Lung (tissue), 12 donors: ENCODE measurements around the gene KRTCAP2. TPM values are rescaled to one million over a fixed set of nuclear protein-coding genes. Genes with fewer than 3 reads are reported as not detected.
A peak's percentile ranks its signal among the peaks of the same experiment; 100 is the strongest.

Source experiments
- ATAC-seq: fragments of 200-7000 bp; cut with Tn5 transposase; one replicate; pipeline ENCODE4 v1.9.1; 2020; ENCODE audit warnings: moderate number of reproducible peaks; ENCODE audit not compliant: insufficient read depth, low FRiP score
- DNase-seq, 3 donors: peaks; one replicate each; pipeline ENCODE4 v3.0.0-alpha.2; 2013 to 2017
- H3K27ac ChIP-seq, 2 donors: one replicate each; pipeline ENCODE4 v1.5.1; 2013; ENCODE audit warnings: mild to moderate bottlenecking in 2 of 2, moderate library complexity in 2 of 2, control low read depth in 1 of 2, inconsistent platforms in 1 of 2, low read depth in 1 of 2, low read length in 1 of 2
- H3K27me3 ChIP-seq, 3 donors: one replicate each; pipeline ENCODE4 v1.5.1; 2013; ENCODE audit warnings: low read length in 2 of 3; ENCODE audit not compliant: control insufficient read depth in 3 of 3, insufficient read depth in 3 of 3
- H3K36me3 ChIP-seq, 4 donors: one replicate each; pipeline ENCODE4 v1.5.1; 2013; ENCODE audit warnings: low read length in 4 of 4, mild to moderate bottlenecking in 1 of 4, moderate library complexity in 1 of 4; ENCODE audit not compliant: control insufficient read depth in 4 of 4, insufficient read depth in 4 of 4
- H3K4me1 ChIP-seq, 5 donors: one replicate each; pipeline ENCODE4 v1.5.1; 2013; ENCODE audit warnings: low read length in 5 of 5, mild to moderate bottlenecking in 2 of 5, moderate library complexity in 1 of 5; ENCODE audit not compliant: control insufficient read depth in 5 of 5, insufficient read depth in 5 of 5
- H3K4me3 ChIP-seq: one replicate; pipeline ENCODE4 v1.5.1; 2013; ENCODE audit warnings: mild to moderate bottlenecking, control low read depth, moderate library complexity
- H3K9ac ChIP-seq, 2 donors: one replicate each; pipeline ENCODE4 v1.5.1; 2013; ENCODE audit warnings: low read length in 2 of 2, control low read depth in 1 of 2; ENCODE audit not compliant: insufficient read depth in 1 of 2
- H3K9me3 ChIP-seq, 4 donors: one replicate each; pipeline ENCODE4 v1.5.1; 2013; ENCODE audit warnings: low read length in 3 of 4, mild to moderate bottlenecking in 1 of 4, moderate library complexity in 1 of 4; ENCODE audit not compliant: control insufficient read depth in 4 of 4, insufficient read depth in 3 of 4
- CTCF ChIP-seq: IDR thresholded peaks from 2 replicates; pipeline ENCODE4 v1.5.1; 2012; ENCODE audit warnings: mild to moderate bottlenecking; ENCODE audit errors: control extremely low read depth, extremely low read depth
- WGBS, 2 donors: extraction: QIAGEN DNeasy Blood & Tissue Kit; methylation state at CpG; one replicate each; pipeline ENCODE4 v1.1.7; 2013; 5-methylcytosine and 5-hydroxymethylcytosine counted together
- polyA plus RNA-seq, 2 donors: library from polyadenylated mRNA; stranded (reverse); fragments of 200-250 nt; gene quantifications; one replicate each; pipeline ENCODE4 v1.2.1, GENCODE V29; 2013
- total RNA-seq, 2 donors: library from RNA; depleted of rRNA in 1 of 2; stranded (reverse); fragments of >200 nt in 1 of 2; gene quantifications; one replicate each; pipeline ENCODE4 v1.2.1, GENCODE V29; 2014 to 2021
- donor health status: control.
- donor health status: control.
- donor health status: Bipolar disorder and iron deficiency.
- donor health status: healthy.
- donor health status: DM: yes; HTN: yes; CAD: no.

The KRTCAP2 gene
- total and polyA plus RNA-seq, 4 donors: 58.2 to 592 (median 190) TPM

GRCh38 chr1:155188268-155188667 is 15.2 kb upstream of the KRTCAP2 start:
- no peak overlapping the region for H3K4me3 ChIP-seq
- H3K9ac ChIP-seq: no peak overlapping the region
- no peak for DNase-seq
- peaks cover 0 to 22% (median 9%) of the 10 kb centered on the region in 5 donors for H3K4me1 ChIP-seq
- WGBS, 2 donors: 75 to 88% methylated on average over 12 to 14 of the region's 14 CpGs
- ATAC-seq: no peak
- H3K27me3 ChIP-seq: no peaks in the 10 kb centered on the region
- no peaks in the 10 kb centered on the region for H3K36me3 ChIP-seq
- TF ChIP-seq CTCF: no peak
- peak overlapping the region in 1 of 2 donors; percentile 85 for H3K27ac ChIP-seq
- no peaks in the 10 kb centered on the region for H3K9me3 ChIP-seq

GRCh38 chr1:155187456-155187891 is 14.4 kb upstream of the KRTCAP2 start:
- Histone ChIP-seq H3K9ac (no peak overlapping the region), H3K27me3 (no peaks in the 10 kb centered on the region), H3K9me3 (no peaks in the 10 kb centered on the region), H3K36me3 (no peaks in the 10 kb centered on the region), H3K4me1 (peaks cover 0 to 16% (median 5%) of the 10 kb centered on the region in 5 donors), H3K4me3 (peak overlapping the region; percentile 14), H3K27ac (peak overlapping the region in 1 of 2 donors; percentile 83)
- DNase-seq: no peak
- TF ChIP-seq CTCF: no peak
- no peak for ATAC-seq
- 52 to 76% methylated on average over 16 of the region's 16 CpGs for WGBS, 2 donors

- no peak overlapping the region for H3K9ac ChIP-seq
- H3K4me1 ChIP-seq: peaks cover 0 to 12% (median 5%) of the 10 kb centered on the region in 5 donors
- H3K27ac ChIP-seq: peak overlapping the region in 1 of 2 donors; percentile 83
- DNase-seq (no peak), ATAC-seq (no peak)
- WGBS, 2 donors: 66 to 84% methylated on average over 14 of the region's 14 CpGs
- no peaks in the 10 kb centered on the region for H3K9me3 ChIP-seq
- no peak for TF ChIP-seq CTCF
- peak overlapping the region; percentile 12 for H3K4me3 ChIP-seq
- no peaks in the 10 kb centered on the region for H3K36me3 ChIP-seq
- H3K27me3 ChIP-seq: no peaks in the 10 kb centered on the region
These were observed 13.8 kb upstream of the KRTCAP2 start for GRCh38 chr1:155186794-155187455.
